AG09319 (cell line): ENCODE data around the gene MBD5.

ENCODE experiments used
- DNase-seq: peaks from one replicate; pipeline ENCODE4 v3.0.0-alpha.2; 2010; ENCODE audit warnings: low read depth; ENCODE audit errors: extremely low read depth
- TF ChIP-seq, protein P1 (sequence below): IDR thresholded peaks from 2 replicates; pipeline ENCODE4 v1.5.1; 2011; ENCODE audit warnings: low read depth, mild to moderate bottlenecking, inconsistent platforms, low read length, moderate library complexity

Gene MBD5

DNA sequence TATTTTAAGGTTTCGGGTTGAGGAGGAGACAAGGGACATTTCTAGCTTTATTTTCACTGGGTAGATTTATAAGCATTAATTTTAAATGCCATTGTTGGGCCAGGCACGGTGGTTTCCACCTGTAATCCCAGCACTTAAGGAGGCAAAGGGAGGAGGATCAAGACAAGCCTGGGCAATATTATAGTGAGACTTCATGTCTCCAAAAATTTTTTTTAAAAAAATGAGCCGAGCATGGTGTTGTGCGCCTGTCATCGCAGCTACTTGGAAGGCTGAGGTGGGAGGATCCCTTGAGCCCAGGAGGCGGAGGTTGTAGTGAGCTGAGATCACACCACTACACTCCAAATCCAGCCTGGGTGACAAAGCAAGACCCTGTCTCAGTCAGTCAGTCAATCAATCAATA, 45.0 kb downstream of the MBD5 start:
- TF ChIP-seq, protein P1, sequence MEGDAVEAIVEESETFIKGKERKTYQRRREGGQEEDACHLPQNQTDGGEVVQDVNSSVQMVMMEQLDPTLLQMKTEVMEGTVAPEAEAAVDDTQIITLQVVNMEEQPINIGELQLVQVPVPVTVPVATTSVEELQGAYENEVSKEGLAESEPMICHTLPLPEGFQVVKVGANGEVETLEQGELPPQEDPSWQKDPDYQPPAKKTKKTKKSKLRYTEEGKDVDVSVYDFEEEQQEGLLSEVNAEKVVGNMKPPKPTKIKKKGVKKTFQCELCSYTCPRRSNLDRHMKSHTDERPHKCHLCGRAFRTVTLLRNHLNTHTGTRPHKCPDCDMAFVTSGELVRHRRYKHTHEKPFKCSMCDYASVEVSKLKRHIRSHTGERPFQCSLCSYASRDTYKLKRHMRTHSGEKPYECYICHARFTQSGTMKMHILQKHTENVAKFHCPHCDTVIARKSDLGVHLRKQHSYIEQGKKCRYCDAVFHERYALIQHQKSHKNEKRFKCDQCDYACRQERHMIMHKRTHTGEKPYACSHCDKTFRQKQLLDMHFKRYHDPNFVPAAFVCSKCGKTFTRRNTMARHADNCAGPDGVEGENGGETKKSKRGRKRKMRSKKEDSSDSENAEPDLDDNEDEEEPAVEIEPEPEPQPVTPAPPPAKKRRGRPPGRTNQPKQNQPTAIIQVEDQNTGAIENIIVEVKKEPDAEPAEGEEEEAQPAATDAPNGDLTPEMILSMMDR, result no peak
- DNase-seq, result no peak

DNA sequence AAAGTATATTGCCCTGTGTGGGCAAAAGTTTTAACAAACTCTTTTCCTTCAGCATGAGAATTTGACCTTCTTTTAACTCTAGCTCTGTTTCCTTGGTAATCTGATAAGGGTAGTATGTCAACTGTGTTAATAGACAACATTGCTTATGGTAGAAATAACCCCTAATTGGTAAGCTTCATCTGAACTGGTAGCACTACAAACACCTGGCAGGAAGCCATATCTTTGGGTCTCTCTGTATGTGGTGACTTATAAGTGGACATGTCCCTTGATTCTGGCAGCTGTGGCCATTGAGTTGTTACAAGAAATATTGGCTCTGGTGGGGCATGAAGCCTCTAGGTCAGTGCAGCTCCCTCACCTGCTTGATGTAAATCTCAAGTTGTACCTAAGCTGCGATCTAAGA, 46.9 kb downstream of the MBD5 start:
- TF ChIP-seq, protein P1, result no peak
- DNase-seq, result no peak

DNA sequence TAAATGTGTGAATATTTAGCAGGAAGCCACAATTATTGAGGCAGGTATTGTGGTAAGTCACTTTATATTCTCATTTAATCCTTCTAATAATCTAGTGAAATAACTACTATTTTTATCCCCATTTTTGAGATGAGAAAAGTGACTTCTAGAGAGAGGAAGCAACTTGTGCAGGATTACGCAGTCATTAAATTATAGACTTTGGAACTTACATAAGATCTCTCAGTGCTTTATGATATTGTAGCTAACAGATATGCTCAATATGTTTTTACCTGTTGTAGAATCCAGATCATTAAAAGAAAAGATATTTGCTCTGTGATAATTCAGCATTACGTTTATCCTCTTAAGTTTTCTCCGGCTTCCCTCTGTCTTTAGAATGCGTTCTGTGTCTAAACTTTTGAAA, 50.5 kb downstream of the MBD5 start:
- TF ChIP-seq, protein P1, result no peak
- DNase-seq, result no peak

DNA sequence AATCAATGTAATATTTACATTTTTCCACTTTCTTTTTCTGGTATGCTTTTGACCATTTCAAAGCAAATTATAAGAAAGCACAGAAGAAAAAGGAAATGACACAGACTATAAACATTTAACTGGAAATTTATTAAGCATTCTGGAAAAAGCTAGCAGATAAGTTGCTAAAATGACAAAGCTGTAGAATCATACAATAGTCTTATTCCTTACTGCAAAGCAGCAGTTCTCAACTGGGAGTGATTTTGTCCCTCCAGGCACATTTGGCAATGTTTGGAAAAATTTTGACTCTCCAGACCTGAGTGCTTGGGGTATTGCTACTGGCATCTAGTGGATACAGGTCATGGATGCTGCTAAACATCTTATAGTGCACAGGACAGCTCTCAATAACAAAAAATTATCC, 75.1 kb downstream of the MBD5 start:
- no peak for DNase-seq
- TF ChIP-seq, protein P1, result no peak

DNA sequence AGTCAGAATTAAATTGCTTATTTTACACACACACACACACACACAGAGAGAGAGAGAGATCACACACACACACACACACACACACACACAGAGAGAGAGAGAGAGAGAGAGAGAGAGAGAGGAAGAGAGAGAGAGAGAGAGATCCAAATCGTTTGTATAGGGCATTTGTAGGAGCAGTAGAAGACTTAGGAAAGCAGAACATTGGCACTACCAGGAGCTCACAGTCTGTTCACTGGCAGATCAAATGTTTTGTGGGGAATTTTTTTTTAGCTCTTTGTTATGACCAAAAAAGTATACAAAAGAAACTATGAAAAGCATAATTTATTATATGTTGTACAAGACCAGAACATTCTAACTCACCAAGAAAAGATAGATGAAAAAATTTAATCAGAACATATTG, 81.8 kb downstream of the MBD5 start:
- TF ChIP-seq, protein P1, result no peak
- DNase-seq, result no peak

DNA sequence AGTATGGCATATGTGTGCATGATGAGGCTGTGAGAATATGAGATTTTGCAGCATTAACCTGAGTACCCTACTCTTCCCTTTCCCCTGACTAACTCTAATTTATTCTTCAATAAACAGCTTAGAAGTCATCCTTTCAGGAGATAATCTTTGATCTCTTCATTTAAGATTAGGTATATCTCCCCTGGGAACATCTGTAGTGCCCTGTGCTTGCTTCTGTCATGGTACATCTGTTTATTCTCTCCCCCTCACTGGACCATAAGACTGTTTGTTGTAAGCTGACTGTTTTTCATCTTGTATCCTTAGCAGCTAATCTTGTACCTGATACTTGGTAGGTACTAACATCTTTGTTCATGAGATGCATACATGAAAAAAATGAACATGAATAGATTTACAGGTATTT, 83.1 kb downstream of the MBD5 start:
- TF ChIP-seq, protein P1, result no peak
- DNase-seq, result no peak

DNA sequence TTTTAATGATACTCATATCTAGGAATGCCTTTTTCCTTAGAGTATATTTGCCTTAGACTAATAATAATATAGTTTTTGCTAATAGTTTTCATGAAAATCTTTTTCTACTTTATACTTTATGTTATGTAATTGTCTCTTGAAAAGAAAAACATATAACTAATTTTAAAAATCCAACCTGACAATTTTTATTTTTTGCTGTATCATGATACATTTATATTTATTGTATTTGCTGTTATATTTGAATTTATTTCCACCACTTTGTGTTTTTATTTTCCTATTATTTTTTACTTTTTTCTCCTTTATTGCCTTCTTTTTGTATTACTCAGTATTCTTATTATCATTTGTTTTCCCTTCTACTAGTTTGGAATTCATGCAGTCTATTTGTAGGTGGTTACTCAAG, 85.4 kb downstream of the MBD5 start:
- TF ChIP-seq, protein P1, result no peak
- DNase-seq, result no peak
